HG02938 (cell line): ENCODE measurements around the gene DHX40.
"Not testable (repeated sequence)": the region's sequence is repeated elsewhere in the genome, so short reads cannot be mapped to it uniquely, and the experiment has no call there.

Experiments
- ATAC-seq: cut with Tn5 transposase; IDR thresholded peaks from one replicate; pipeline ENCODE4 v1.9.1; 2021; ENCODE audit warnings: mild to moderate bottlenecking, moderate library complexity; ENCODE audit not compliant: unreplicated experiment

DHX40 gene

GRCh38 chr17:59627770-59628171 lies 62.4 kb downstream of the DHX40 start:
- ATAC-seq = no peak

GRCh38 chr17:59629174-59629573 lies 63.8 kb downstream of the DHX40 start:
- no peak for ATAC-seq

- ATAC-seq = no peak
Measured at GRCh38 chr17:59631276-59631675, 65.9 kb downstream of the DHX40 start.

- no peak for ATAC-seq
Measured at GRCh38 chr17:59632398-59632797, 67.0 kb downstream of the DHX40 start.

GRCh38 chr17:59633658-59634359 lies 68.4 kb downstream of the DHX40 start:
- no peak for ATAC-seq

GRCh38 chr17:59634632-59635541 lies 69.5 kb downstream of the DHX40 start:
- no peak for ATAC-seq

- ATAC-seq = no peak
Measured at GRCh38 chr17:59637611-59638310, 72.4 kb downstream of the DHX40 start.

GRCh38 chr17:59638553-59638952 lies 73.1 kb downstream of the DHX40 start:
- no peak for ATAC-seq

GRCh38 chr17:59641799-59642484 lies 76.5 kb downstream of the DHX40 start:
- peak; percentile 89 for ATAC-seq

- no peak for ATAC-seq
Measured at GRCh38 chr17:59642565-59642964, 77.2 kb downstream of the DHX40 start.

GRCh38 chr17:59643159-59644140 lies 78.0 kb downstream of the DHX40 start:
- ATAC-seq = no peak

GRCh38 chr17:59647288-59647687 lies 81.9 kb downstream of the DHX40 start:
- no peak for ATAC-seq

GRCh38 chr17:59649886-59650285 lies 84.5 kb downstream of the DHX40 start:
- no peak for ATAC-seq

- ATAC-seq = no peak
Measured at GRCh38 chr17:59650642-59651041, 85.2 kb downstream of the DHX40 start.

- ATAC-seq = no peak
Measured at GRCh38 chr17:59651346-59651745, 85.9 kb downstream of the DHX40 start.

- no peak for ATAC-seq
Measured at GRCh38 chr17:59652119-59652518, 86.7 kb downstream of the DHX40 start.

GRCh38 chr17:59656624-59657023 lies 91.2 kb downstream of the DHX40 start:
- not testable (repeated sequence) for ATAC-seq
